Kidney (tissue), 14 donors: ENCODE results near the gene BEX2. TPM values are rescaled to one million over a fixed set of nuclear protein-coding genes. Genes with fewer than 3 reads are reported as not detected.

Experiments
- DNase-seq, 5 donors: peaks; one replicate each; pipeline ENCODE4 v3.0.0-alpha.2; 2013 to 2020
- FAIRE-seq: peaks from 2 replicates; lab custom pipeline; 2012; peaks lifted over from hg19 to GRCh38; lab: Jason Lieb, UNC
- H3K27ac ChIP-seq, 2 donors: one replicate each; pipeline ENCODE4 v1.7.0; 2013; ENCODE audit warnings: low read depth in 2 of 2, low read length in 2 of 2, inconsistent platforms in 1 of 2
- H3K27me3 ChIP-seq: one replicate; pipeline ENCODE4 v1.7.1; 2013; ENCODE audit warnings: low read length, inconsistent platforms; ENCODE audit not compliant: control insufficient read depth, insufficient read depth
- H3K36me3 ChIP-seq, 3 donors: one replicate each; pipeline versions ENCODE4 v1.7.0 to v1.7.1; 2013; ENCODE audit warnings: low read length in 3 of 3, control low read depth in 1 of 3, inconsistent platforms in 1 of 3; ENCODE audit not compliant: insufficient read depth in 3 of 3, control insufficient read depth in 2 of 3
- H3K4me1 ChIP-seq, 3 donors: one replicate each; pipeline versions ENCODE4 v1.7.0 to v1.7.1; 2013; ENCODE audit warnings: low read length in 3 of 3, inconsistent platforms in 1 of 3, low read depth in 1 of 3; ENCODE audit not compliant: control insufficient read depth in 2 of 3, insufficient read depth in 2 of 3
- H3K4me3 ChIP-seq, 3 donors: one replicate each; pipeline versions ENCODE4 v1.7.0 to v1.8.1; 2013; ENCODE audit warnings: low read length in 3 of 3, control low read depth in 1 of 3, inconsistent platforms in 1 of 3
- H3K9ac ChIP-seq, 3 donors: one replicate each; pipeline versions ENCODE4 v1.7.0 to v1.7.1; 2013; ENCODE audit warnings: low read length in 3 of 3, control low read depth in 1 of 3, inconsistent platforms in 1 of 3
- H3K9me3 ChIP-seq, 3 donors: one replicate each; pipeline versions ENCODE4 v1.7.0 to v1.7.1; 2013; ENCODE audit warnings: low read length in 3 of 3, control low read depth in 1 of 3, inconsistent platforms in 1 of 3; ENCODE audit not compliant: control insufficient read depth in 2 of 3, insufficient read depth in 1 of 3
- CTCF ChIP-seq: IDR thresholded peaks from 3 replicates; pipeline ENCODE4 v1.5.1; 2012; ENCODE audit warnings: mild to moderate bottlenecking, moderate library complexity, borderline replicate concordance; ENCODE audit not compliant: insufficient read depth; ENCODE audit errors: extremely low read depth
- intact Hi-C: fragments of 100-400 bp; cut with DNase I; formaldehyde crosslinking; loops from one replicate; pipeline ENCODE4 v1.11.1; 2022
- polyA plus RNA-seq: library from polyadenylated mRNA; stranded (reverse); fragments of 350-450 nt; fragmentation: Illumina TruSeq; extraction: RNeasy Lipid Tissue Mini Kit (QIAGEN cat#74804); gene quantifications from one replicate; pipeline ENCODE4 v1.2.3, GENCODE V29; 2014; ENCODE audit warnings: low read depth, low replicate concordance; ENCODE audit not compliant: insufficient read depth
- total RNA-seq: library from RNA; stranded (reverse); fragmentation: NEBNext Ultra II Directional; extraction: Animal tissue kit (Norgen Biotek cat#: 25700); gene quantifications from one replicate; pipeline ENCODE4 v1.2.1, GENCODE V29; 2021
- donor health status: control.
- donor health status: control.
- donor health status: control.
- donor health status: control.
- donor health status: control.
- donor health status: DM: yes; HTN: yes; CAD: no.
- donor health status: Normal renal cell carcinoma (clear cell type).

BEX2 gene
- total and polyA plus RNA-seq, 2 donors from 2014 or later: 34.7 to 130 TPM

- H3K4me3 ChIP-seq: no peak overlapping the region
- TF ChIP-seq CTCF: no peak
- FAIRE-seq (no peak), DNase-seq (no peak)
- intact Hi-C loops: no loop called here
- no peak overlapping the region for H3K27ac ChIP-seq
- no peaks in the 10 kb centered on the region for H3K9me3 ChIP-seq
- no peaks in the 10 kb centered on the region for H3K36me3 ChIP-seq
- no peaks in the 10 kb centered on the region for H3K27me3 ChIP-seq
- no peak overlapping the region for H3K9ac ChIP-seq
- no peaks in the 10 kb centered on the region for H3K4me1 ChIP-seq
Observed at GRCh38 chrX:103338663-103339062, 27.9 kb upstream of the BEX2 start.

- Histone ChIP-seq H3K36me3 (no peaks in the 10 kb centered on the region), H3K9ac (no peak overlapping the region), H3K27me3 (peaks cover 4% of the 10 kb centered on the region), H3K27ac (no peak overlapping the region), H3K9me3 (no peaks in the 10 kb centered on the region), H3K4me1 (no peaks in the 10 kb centered on the region), H3K4me3 (peak overlapping the region; percentile 24 to 60 (median 47))
- FAIRE-seq: no peak
- DNase-seq: peak in 4 of 5 donors; percentile 56 to 80 (median 65)
- intact Hi-C loops: no loop called here
- no peak for TF ChIP-seq CTCF
Observed at GRCh38 chrX:103330681-103331288, 20.0 kb upstream of the BEX2 start.

GRCh38 chrX:103329991-103330390 is 19.2 kb upstream of the BEX2 start, which contains the start of gene TCEAL7:
TCEAL7 (plus strand) TSS chrX:103330239; CDS start chrX:103331404, 1,165 bp downstream.
- H3K9me3 ChIP-seq: no peaks in the 10 kb centered on the region
- DNase-seq: peak in 4 of 5 donors; percentile 59 to 89 (median 70)
- H3K27ac ChIP-seq: no peak within 1 kb of the TSS
- H3K27me3 ChIP-seq: peaks cover 4% of the 10 kb centered on the region
- H3K4me3 ChIP-seq: peak within 1 kb of the TSS; percentile 24 to 60 (median 47)
- H3K9ac ChIP-seq: peak within 1 kb of the TSS in 2 of 3 donors; percentile 12 to 30
- H3K36me3 ChIP-seq: no peaks in the 10 kb centered on the region
- TF ChIP-seq CTCF: no peak
- no peak for FAIRE-seq
- intact Hi-C loops: no loop called here
- H3K4me1 ChIP-seq: no peaks in the 10 kb centered on the region

GRCh38 chrX:103311399-103311780 is 600 bp upstream of the BEX2 start:
- Histone ChIP-seq H3K4me3 (peak overlapping the region in 1 of 3 donors; percentile 61), H3K9ac (no peak overlapping the region), H3K27me3 (no peaks in the 10 kb centered on the region), H3K4me1 (no peaks in the 10 kb centered on the region), H3K27ac (no peak overlapping the region), H3K9me3 (no peaks in the 10 kb centered on the region), H3K36me3 (no peaks in the 10 kb centered on the region)
- FAIRE-seq (peak; percentile 62), DNase-seq (no peak)
- intact Hi-C loops: no loop called here
- TF ChIP-seq CTCF: no peak
